HG02973 (cell line): ENCODE results near the gene PGK1.
"Not testable (repeated sequence)": the region's sequence is repeated elsewhere in the genome, so short reads cannot be mapped to it uniquely, and the experiment has no call there.

Experiments used
- ATAC-seq: cut with Tn5 transposase; IDR thresholded peaks from one replicate; pipeline ENCODE4 v1.9.1; 2021; ENCODE audit warnings: moderate library complexity; ENCODE audit not compliant: unreplicated experiment

PGK1 gene

DNA sequence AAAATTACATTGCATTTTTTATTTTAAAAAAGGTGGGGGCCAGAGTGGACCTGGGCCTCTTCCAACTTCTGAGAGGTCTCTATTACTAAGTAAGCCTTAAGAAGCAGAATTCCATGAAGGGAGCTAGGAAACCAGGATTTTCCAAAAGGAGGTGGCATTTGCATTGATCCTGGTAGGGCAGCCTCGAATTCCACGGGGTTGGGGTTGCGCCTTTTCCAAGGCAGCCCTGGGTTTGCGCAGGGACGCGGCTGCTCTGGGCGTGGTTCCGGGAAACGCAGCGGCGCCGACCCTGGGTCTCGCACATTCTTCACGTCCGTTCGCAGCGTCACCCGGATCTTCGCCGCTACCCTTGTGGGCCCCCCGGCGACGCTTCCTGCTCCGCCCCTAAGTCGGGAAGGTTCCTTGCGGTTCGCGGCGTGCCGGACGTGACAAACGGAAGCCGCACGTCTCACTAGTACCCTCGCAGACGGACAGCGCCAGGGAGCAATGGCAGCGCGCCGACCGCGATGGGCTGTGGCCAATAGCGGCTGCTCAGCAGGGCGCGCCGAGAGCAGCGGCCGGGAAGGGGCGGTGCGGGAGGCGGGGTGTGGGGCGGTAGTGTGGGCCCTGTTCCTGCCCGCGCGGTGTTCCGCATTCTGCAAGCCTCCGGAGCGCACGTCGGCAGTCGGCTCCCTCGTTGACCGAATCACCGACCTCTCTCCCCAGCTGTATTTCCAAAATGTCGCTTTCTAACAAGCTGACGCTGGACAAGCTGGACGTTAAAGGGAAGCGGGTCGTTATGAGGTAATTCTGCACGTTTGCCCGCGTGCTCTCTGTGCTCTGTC is at the start of gene PGK1:
PGK1 (plus strand) TSS at position 626 of the 824 bp plus-strand sequence; CDS start at position 719, 93 bp downstream.
- peak; percentile 97 for ATAC-seq

DNA sequence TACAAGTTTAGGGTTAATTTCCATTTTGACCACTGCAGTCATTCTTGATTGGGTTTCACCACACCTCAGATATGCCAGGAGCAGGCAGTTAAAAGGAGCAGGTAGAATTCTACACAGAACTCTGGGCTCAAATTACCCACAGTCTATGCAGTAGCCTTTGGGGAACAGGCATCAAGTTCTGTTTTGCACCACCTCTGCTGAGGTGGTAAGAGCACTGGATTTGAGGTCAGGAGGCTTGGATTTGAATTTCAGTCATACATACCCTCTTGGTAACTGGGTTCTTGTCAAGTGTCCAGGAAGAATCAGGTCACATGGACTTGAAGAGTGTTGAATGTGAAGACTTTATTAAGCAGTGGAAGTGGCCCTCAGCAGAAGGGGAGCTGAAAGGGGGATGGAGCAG is 40.4 kb upstream of the PGK1 start:
- no peak for ATAC-seq

DNA sequence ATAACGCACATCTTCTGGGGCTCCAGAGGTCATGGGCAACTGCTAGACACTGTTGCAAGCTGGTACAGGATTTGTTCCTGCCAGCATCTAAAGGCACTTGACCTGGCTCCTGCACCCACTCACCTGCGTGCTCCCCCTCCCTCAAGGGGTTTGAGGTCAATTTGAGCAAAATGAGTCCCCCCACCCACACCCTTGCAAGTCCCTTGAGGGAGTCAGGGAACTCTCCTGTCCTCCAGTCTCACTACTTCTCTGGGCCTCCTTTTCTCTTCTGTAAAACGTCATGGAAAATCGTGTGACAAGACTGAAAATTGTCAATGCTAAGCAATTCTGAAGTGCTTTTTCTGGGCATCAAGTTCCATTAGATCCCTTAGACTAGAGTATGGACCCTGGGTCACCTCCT is 39.9 kb upstream of the PGK1 start:
- no peak for ATAC-seq

DNA sequence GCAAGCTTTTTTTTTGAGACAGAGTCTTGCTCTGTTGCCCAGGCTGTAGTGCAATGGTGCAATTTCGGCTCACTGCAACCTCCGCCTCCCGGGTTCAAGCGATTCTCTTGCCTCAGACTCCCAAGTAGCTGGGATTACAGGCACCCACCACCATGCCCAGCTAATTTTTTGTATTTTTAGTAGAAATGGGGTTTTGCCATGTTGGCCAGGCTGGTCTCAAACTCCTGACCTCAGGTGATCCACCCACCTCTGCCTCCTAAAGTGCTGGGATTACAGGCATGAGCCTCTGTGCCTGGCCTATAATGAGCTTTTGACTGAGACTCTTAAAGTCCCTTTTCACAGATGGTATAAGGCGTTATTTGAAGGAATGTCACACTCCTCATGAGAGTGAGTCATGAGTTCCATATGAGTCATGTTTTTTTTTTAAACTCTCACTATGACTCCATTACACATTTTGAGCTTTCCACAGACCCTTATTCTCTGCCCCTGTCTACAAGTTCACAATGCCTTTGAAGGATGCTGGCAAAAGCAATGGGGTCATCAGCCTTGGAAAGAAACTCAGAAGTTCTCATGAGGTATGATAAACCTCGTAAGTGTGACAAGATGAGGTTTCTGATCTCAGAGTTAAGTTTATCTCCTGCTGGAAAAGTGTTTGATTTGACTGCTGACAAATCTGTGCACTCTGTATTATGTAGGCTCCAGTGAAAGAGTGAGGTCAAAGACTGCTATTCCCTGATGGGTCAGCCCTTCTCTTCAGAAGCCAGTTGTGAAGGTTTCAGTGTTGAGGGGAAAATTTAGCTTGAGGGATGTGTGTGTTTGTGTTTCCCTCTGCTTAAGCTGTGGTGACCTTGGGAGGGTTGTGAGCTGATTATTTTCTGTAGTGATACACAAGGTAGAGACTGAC is 39.1 kb upstream of the PGK1 start:
- ATAC-seq: peak; percentile 78

DNA sequence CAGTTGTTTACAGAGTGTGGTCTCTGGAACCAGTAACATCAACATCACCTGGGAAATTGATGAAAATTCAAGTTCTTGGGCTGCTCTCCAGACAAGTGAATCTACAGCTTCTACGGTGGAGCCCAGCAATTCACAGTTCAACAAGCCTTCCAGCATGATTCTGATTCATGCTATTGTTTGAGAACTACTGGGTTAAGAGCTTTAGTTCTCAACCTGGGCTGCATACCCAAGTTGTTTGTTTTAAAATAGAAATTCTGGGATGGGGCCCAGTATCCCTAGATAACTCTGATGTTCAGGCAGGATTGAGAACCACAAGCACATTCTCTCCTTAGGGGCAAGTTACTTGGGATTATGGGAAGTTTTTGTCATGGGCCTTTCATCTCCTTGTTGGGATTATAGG is 37.9 kb upstream of the PGK1 start:
- ATAC-seq: no peak

DNA sequence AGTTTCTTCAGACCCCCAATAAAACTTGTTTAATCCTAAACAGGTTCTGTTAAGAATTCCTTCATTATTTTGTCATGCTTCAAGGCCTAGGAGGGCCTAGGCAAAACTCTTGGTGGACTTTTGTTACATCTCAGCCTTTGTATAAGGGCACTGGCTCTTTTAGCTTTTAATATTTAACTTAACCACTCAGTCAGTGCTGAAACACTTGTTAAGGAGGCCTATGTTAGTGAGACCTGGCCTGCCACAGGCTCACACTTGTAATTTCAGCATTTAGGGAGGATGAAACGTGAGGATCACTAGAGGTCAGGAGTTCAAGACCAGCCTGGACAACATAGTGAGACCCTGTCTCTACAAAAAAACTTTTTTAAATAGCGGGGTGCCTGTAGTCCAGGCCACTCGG is 32.7 kb upstream of the PGK1 start:
- no peak for ATAC-seq

DNA sequence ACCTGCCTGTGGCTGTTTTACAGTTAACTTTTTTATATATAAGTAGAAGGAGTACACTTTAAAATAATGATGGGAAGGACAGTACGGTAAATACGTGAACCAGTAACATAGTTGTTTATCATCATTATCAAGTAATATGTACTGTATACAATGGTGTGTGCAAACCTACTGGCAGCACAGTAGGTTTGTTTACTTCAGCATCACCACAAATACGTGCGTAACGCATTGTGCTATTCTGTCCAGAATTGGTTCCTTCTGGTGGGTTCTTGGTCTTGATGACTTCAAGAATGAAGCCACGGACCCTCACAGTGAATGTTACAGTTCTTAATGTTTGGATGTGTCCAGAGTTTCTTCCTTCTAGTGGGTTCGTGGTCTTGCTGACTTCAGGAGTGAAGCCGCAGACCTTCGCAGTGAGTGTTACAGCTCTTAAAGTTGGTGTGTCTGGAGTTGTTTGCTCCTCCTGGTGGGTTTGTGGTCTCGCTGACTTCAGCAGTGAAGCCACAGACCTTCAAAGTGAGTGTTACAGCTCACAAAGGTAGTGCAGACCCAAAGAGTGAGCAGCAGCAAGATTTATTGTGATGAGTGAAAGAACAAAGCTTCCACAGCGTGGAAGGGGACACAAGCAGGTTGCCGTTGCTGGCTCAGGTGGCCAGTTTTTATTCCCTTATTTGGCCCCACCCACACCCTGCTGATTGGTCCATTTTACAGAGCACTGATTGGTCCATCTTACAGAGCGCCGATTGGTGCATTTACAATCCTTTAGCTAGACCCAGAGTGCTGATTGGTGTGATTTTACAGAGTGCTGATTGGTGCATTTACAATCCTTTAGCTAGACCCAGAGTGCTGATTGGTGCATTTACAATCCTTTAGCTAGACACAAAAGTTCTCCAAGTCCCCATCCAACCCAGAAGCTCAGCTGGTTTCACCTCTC is 30.6 kb upstream of the PGK1 start:
- ATAC-seq: not testable (repeated sequence)

DNA sequence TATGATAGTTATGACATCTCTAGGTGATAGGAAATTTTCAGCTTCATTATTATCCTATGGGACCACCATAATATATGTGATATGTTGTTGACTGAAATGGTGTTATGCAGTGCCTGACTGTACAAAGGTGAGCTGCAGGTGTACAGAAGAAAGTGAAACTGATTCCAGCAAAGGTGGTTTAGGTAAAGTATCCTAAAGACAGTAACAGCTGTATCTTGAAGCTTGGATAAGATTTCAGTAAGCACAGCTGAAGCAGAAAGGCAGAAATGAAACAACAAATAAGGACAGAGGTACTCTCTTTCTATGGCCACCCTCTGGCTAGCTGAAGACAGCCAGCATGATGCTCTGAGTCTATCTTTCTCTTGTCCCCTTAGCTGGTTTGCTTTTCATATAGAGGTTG is 30.0 kb upstream of the PGK1 start:
- no peak for ATAC-seq

DNA sequence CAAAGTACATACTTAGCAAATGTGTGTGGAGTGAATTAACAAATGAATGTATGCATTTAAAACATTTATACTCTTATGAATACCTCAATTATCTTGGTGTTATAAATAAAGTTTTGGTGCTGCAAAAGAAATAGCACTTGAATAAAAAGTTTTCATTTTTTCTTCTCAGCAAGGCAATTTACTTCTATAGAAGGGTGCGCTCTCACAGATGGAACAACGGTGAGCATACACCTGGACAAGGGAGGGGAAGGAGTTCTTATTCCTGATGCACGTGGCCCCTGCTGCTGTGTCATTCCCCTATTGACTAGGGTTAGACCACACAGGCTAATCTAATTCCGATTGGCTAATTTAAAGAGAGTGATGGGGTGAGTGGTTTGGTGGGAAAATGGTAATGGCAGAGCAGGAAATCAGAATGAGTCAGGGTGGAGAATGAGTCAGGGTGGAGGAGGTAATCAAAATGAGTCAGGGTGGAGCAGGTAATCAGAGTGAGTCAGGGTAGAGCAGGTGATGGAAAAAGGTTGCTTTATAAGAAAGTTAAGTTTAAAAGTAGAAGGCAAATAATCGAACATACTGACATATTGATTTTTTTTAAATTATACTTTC is 28.2 kb upstream of the PGK1 start:
- no peak for ATAC-seq

DNA sequence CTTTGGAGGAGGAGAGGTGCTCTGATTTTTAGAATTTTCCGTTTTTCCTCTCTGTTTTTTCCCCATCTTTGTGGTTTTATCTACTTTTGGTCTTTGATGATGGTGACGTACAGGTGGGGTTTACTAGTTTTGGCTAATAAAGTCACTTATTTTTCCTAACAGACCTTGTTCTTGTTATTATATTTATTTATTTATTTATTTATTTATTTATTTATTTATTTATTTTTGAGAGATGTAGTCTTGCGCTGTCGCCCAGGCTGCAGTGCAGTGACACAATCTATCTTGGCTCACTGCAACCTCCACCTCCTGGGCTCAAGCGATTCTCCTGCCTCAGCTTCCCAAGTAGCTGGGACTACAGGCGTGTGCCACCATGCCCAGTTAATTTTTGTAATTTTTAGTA is 22.6 kb upstream of the PGK1 start:
- ATAC-seq: not testable (repeated sequence)

DNA sequence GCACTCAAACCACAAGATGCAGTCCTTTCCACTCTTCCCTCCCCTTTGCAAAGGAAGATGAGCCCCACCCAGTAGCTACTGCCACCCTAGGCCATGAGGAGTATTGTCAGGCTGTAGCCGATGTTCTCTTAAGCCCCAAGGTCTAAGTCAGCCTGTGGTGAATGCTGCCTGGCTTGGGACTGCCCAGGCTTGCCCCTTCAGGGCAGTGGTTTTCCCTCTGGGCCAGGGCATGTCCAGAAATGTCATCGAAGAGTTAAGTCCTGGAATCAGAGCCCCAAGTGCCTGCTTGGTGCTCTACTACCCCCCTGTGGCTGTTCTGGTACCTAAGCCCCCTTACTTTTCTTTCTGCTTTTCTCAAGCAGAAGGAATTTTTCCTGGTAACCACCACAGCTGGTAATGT is 11.8 kb upstream of the PGK1 start:
- ATAC-seq: peak; percentile 76

DNA sequence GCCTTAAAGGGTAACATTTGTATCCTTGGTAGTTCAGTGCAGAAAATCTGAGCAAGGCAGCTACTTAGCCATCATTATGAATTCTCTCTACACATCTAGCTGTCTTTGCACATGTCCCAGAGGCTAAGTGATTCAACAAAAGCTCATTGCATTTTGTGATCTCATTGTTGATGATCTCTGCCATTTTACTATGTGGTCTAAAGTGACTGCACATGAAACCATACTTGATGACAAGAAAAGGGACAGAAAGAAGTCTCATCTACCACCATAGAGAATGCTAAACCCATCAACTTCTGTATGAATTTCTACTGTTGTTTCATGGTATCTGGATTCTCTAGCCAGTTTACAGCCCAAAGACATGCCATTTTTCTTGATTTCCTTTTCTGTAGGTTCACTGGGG is 5.9 kb upstream of the PGK1 start:
- no peak for ATAC-seq

DNA sequence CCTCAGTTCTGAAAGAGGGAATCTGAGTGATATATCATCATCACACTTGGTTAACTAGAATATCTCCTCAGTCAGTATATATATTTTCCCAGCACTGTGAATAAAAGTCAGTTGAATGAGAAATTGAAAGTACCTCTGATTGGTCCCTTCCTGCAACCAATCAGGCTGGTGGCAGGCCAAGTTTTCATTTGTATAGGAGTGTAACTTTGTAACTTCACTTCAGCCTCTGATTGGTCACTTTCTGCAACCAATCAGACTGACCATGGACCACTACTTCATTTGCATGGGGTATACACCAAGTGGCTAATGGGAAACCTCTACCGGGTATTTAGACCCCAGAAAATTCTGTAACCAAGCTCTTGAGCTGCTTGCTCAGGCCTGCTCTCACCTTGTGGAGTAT is 2.0 kb upstream of the PGK1 start:
- ATAC-seq: no peak

DNA sequence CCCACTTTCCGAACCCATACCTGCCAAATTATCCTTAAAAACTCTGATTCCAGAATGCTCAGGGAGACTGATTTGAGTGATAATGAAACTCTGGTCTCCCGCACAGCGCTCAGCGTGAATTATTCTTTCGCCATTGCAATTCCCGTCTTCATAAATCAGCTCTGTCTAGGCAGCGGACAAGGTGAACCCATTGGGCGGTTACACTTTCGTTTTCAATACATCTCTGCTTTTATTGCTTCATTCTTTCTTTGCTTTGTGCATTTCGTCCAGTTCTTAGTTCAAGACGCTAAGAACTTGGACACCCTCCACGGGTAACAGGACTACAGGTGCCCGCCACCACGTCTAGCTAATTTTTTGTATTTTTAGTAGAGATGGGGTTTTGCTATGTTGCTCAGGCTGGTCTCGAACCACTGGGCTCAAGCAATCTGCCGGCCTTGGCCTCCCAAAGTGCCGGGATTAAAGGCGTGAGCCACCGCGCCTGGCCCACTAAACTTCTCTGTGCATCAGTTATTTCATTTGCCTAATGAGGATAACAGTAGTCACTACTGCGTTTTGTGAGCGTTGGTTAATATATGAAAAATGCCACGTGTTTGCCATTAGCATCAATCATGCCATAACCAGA is 936 bp upstream of the PGK1 start:
- no peak for ATAC-seq

DNA sequence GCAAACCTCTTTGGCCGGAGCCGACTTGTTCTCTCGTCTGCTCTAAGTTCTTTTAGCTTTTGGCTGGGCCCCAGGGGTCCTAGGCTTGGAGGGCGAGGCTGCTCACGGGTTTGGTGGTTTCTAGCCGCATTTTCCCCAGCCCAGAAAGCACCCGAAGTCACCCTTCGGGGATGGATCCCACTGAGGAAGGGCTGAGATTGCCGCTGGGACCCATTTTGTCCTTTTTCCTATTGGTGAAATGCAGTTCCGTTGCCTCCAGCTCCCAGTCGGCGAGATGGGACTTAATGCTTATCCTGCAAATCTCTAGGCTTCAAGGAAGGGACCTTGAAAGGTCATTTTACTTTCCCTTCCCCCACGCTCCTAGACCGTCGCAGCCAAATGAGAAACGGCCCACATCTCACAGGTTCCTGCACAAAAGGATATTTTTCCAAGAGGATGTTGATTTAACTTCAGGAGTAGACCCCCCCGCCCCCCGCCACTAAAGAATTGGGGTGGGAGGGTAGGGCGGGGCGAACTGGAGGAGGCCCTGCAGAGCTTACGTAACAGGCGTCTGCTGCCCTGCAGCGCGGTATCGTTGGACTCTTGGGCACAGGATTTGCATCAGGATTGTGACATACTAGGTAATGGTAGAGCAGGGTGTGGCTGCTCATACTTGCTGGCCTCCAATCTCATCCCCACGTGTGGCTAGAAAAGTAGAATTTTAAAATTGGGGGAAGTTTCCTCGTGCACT is 564 bp downstream of the PGK1 start:
- no peak for ATAC-seq

DNA sequence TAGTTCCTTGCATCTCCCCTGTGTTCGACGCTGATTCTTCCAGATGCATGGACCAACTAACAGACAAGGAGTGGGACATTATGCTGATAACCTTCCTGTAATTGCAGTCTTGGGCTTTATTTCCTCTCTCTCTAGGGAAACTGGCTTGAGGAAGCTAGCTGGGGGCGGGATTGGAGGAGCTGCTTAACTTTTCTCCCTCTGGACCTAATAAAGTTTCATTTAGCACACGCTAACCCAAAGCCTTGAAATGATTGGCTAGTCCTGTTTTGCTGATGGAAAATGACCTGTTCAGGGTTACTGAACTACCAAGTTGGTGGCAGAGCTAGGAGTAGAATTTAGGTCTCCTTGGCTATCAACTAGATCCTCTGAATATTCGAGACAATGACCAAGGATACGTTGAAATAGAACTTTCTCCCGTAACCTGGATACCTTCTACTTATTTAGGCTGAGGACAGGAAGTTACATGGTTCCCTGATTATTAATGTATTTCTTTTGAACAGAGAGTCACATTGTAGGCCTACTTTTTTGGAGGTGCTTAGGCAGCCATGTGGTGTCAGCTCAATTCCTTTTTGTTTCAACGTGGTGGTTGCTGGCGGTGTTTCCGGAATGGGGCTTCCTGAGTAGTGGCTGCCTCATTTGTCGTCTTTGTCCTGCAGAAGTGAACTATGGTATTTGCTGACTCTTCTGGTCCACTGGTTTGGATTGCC is 2.0 kb downstream of the PGK1 start:
- no peak for ATAC-seq

DNA sequence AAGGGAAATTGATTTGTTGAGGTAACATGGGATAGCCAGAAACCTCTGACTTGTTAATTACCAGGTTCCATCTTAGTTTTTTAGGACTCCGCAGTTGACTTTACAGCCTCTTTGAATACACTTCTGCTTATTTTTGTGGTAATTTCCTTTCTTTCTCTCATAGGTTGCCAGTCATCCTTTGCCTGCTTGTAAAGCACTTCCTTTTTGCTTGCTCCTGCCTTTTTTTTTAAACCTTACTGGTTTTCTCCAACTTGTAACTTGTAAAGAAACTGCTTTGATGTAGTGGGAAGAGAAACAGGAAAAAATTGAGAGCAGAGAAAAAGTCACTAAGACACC is 2.6 kb downstream of the PGK1 start:
- no peak for ATAC-seq

DNA sequence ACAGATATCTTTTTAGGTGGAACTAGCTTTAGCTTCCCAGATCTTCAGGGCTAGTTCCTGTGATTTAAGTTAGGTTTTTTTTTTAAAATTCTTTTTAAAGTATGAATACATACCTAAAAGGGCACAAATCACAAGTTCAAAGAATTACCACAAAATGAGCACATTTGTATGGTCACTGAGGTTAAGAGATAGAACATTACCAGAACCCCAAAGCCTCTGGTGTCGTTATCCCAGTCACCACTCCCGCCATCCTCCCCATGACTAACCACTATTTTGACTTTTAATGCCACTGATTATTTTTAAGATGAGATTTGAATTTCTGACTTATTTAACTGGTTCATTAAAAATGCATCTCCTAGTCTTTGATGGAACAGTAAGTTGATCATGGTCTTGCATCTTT is 5.4 kb downstream of the PGK1 start:
- no peak for ATAC-seq
